GM20000 (cell line): Measurements from ENCODE around the gene TRAPPC1.

ENCODE experiments used
- DNase-seq: peaks from one replicate; pipeline ENCODE4 v3.0.0; 2012; ENCODE audit warnings: low spot score
- TF ChIP-seq, protein P1 (sequence below): IDR thresholded peaks from 2 replicates; pipeline ENCODE4 v1.5.1; 2012; ENCODE audit warnings: mild to moderate bottlenecking, control low read depth; ENCODE audit errors: extremely low read depth, missing control alignments

Gene TRAPPC1

DNA sequence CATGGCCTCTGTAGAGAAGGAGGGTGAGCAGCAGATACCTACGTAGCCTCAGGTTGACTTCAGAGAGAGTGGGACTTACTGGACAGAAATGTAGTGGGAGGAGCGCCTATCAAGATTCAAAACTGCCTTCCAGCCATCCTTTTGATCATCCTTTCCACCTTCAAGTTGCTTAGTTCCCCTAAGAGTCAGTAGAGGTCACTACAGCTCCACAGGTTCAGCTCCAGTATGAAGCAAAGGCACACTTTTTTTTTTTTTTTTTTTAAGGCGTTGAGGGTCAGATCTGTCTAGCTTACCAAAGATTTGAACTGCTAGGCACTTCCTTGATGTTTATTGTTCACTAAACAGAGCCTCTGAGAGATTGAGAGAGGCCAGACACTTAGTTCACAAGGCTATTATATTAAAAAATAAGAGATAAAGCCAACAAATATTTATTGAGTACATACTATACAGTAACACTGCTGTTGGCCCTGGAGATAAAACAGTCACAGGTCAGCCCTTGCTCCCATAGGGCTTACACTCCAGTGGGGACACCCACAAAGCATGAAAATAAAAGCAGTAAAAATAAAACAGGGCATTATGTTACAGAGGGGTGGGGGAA lies 18.7 kb downstream of the TRAPPC1 start:
- DNase-seq, result peak; percentile 87
- TF ChIP-seq, protein P1, sequence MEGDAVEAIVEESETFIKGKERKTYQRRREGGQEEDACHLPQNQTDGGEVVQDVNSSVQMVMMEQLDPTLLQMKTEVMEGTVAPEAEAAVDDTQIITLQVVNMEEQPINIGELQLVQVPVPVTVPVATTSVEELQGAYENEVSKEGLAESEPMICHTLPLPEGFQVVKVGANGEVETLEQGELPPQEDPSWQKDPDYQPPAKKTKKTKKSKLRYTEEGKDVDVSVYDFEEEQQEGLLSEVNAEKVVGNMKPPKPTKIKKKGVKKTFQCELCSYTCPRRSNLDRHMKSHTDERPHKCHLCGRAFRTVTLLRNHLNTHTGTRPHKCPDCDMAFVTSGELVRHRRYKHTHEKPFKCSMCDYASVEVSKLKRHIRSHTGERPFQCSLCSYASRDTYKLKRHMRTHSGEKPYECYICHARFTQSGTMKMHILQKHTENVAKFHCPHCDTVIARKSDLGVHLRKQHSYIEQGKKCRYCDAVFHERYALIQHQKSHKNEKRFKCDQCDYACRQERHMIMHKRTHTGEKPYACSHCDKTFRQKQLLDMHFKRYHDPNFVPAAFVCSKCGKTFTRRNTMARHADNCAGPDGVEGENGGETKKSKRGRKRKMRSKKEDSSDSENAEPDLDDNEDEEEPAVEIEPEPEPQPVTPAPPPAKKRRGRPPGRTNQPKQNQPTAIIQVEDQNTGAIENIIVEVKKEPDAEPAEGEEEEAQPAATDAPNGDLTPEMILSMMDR, result peak; percentile 42

DNA sequence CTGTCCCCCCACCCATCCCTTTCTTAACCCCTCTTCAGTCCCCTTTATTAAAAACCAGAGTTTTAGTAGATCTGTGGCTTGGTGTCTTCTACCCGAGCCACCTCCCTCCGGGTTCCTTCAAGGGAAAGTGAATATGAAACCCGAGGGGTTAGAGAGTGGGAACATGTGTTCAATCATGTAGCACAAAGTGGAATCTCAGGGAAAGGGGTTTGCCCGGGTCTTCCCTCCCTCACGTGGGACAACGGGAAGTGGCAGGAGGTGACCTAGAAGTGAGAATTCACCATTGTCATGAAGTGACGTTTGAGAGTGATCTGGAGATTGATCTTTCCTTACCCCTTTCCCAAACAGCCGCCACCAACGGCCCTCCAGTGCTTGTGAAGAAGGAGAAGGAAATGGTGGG lies 20.6 kb downstream of the TRAPPC1 start:
- no peak for DNase-seq
- TF ChIP-seq, protein P1, result no peak

DNA sequence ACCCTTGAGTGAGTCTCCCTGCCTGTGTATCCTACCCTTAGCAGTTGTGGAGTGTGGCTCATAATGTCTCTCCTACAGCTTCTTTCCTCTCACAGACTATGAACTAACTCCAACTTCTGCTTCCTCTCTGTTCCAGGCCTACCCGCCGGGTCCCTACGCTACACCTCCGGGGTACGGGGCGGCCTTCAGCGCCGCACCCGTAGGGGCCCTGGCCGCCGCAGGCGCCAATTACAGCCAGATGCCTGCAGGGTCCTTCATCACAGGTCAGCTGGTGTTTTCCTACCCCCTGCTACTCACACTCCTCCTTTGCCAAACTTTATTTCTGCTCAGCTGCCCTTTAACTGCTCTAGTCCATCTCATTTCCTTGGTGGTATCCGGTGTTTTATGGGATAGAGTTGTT lies 21.0 kb downstream of the TRAPPC1 start:
- TF ChIP-seq, protein P1, result no peak
- DNase-seq, result no peak

- no peak for DNase-seq
Observed at GRCh38 chr17:7910281-7910680, 21.5 kb downstream of the TRAPPC1 start.

DNA sequence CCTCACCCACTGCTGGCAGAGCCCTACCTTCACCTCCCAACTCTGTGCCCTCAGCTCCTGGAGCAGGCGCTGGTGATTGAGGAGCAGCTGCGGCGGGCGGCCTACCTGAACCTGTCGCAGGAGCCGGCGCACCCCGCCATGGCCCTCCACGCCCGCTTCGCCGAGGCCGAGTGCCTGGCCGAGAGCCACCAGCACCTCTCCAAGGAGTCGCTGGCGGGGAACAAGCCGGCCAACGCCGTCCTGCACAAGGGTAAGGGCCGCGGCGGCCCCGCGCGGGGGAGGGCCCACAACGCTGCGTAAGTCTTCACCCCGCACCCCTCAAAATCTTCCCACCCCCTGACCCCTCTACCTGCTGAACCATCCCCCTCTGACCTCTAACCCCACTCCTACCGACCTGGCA lies 22.7 kb downstream of the TRAPPC1 start:
- DNase-seq, result no peak
- TF ChIP-seq, protein P1, result no peak

More at GRCh38 chr17:7910281-7910680, 21.5 kb downstream of the TRAPPC1 start:
- TF ChIP-seq, protein P1, result no peak

GRCh38 chr17:7903154-7904103 lies 28.3 kb downstream of the TRAPPC1 start:
- TF ChIP-seq, protein P1, result no peak
- no peak for DNase-seq

DNA sequence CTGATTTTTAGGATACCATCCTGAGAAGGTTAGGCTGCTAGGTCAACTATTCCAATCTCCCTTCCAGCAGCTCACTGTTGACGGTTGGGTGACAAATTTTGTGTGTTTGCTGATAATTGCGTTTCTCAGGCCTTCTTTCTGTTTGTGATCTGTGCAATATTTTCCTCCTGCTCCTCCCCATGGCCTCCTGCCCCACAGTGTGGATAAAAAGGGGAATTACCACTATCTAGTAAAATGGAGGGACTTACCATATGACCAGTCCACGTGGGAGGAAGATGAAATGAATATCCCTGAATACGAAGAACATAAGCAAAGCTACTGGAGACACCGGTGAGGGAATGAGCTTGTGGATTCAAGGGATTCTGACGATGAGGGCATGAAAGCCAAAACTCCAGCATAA lies 34.0 kb downstream of the TRAPPC1 start:
- no peak for DNase-seq
- TF ChIP-seq, protein P1, result no peak
